CD4-positive, alpha-beta T cell treated with Interleukin-1 beta for 1 hour (primary cell): ENCODE results near the gene KRT20.

Experiments used
- DNase-seq, 2 donors: peaks; one replicate each; pipeline ENCODE4 v3.0.0-alpha.2; 2020 to 2022

KRT20 gene

GRCh38 chr17:40848583-40849235, 36.3 kb downstream of the KRT20 start:
- DNase-seq, result no peak

- DNase-seq, result no peak
Measured at GRCh38 chr17:40846515-40847144, 38.4 kb downstream of the KRT20 start.

GRCh38 chr17:40844671-40845107, 40.4 kb downstream of the KRT20 start:
- DNase-seq, result no peak

- no peak for DNase-seq
Measured at GRCh38 chr17:40843242-40843641, 41.8 kb downstream of the KRT20 start.

GRCh38 chr17:40841246-40841645, 43.8 kb downstream of the KRT20 start:
- no peak for DNase-seq

GRCh38 chr17:40839194-40839593, 45.8 kb downstream of the KRT20 start:
- DNase-seq, result no peak

- no peak for DNase-seq
Measured at GRCh38 chr17:40836020-40836419, 49.0 kb downstream of the KRT20 start.

GRCh38 chr17:40833882-40834281, 51.2 kb downstream of the KRT20 start:
- DNase-seq, result no peak

GRCh38 chr17:40832840-40833239, 52.2 kb downstream of the KRT20 start:
- no peak for DNase-seq

- DNase-seq, result no peak
Measured at GRCh38 chr17:40830085-40830776, 54.8 kb downstream of the KRT20 start.

GRCh38 chr17:40828454-40829044, 56.5 kb downstream of the KRT20 start:
- DNase-seq, result no peak

GRCh38 chr17:40827746-40828453, 57.1 kb downstream of the KRT20 start:
- no peak for DNase-seq
